HUES48 (cell line): ENCODE data around the gene RBFOX2.

Source experiments
- H3K27ac ChIP-seq: one replicate; pipeline ENCODE4 v1.7.0; 2013; ENCODE audit warnings: low read depth, low read length, inconsistent platforms
- H3K27me3 ChIP-seq: 2 replicates; pipeline ENCODE4 v1.6.1; 2013; ENCODE audit warnings: mild to moderate bottlenecking, low read length; ENCODE audit not compliant: control insufficient read depth, insufficient read depth
- H3K36me3 ChIP-seq: 2 replicates; pipeline ENCODE4 v1.6.1; 2013; ENCODE audit warnings: low read length; ENCODE audit not compliant: control insufficient read depth, insufficient read depth
- H3K4me1 ChIP-seq: 2 replicates; pipeline ENCODE4 v1.6.1; 2013; ENCODE audit warnings: mild to moderate bottlenecking, low read length; ENCODE audit not compliant: control insufficient read depth, insufficient read depth
- H3K4me3 ChIP-seq: 2 replicates; pipeline ENCODE4 v1.5.1; 2013; ENCODE audit warnings: mild to moderate bottlenecking, low read depth, low read length
- H3K9ac ChIP-seq: 2 replicates; pipeline ENCODE4 v1.6.1; 2013; ENCODE audit warnings: mild to moderate bottlenecking, low read depth, low read length, moderate library complexity
- H3K9me3 ChIP-seq: 2 replicates; pipeline ENCODE4 v1.6.1; 2013; ENCODE audit warnings: low read length; ENCODE audit not compliant: control insufficient read depth, insufficient read depth

RBFOX2 gene

GRCh38 chr22:35913925-35914324 lies 114.7 kb downstream of the RBFOX2 start:
- Histone ChIP-seq H3K4me3 (no peak overlapping the region), H3K27ac (peak overlapping the region; percentile 95), H3K9me3 (no peaks in the 10 kb centered on the region), H3K36me3 (no peaks in the 10 kb centered on the region), H3K4me1 (peaks cover 45% of the 10 kb centered on the region), H3K27me3 (no peaks in the 10 kb centered on the region), H3K9ac (no peak overlapping the region)

- no peak overlapping the region for H3K27ac ChIP-seq
- no peak overlapping the region for H3K9ac ChIP-seq
- H3K4me1 ChIP-seq: peaks cover 45% of the 10 kb centered on the region
- no peaks in the 10 kb centered on the region for H3K27me3 ChIP-seq
- no peaks in the 10 kb centered on the region for H3K36me3 ChIP-seq
- no peaks in the 10 kb centered on the region for H3K9me3 ChIP-seq
- H3K4me3 ChIP-seq: no peak overlapping the region
Measured at GRCh38 chr22:35912658-35913057, 116.0 kb downstream of the RBFOX2 start.

GRCh38 chr22:35911877-35912276 lies 116.7 kb downstream of the RBFOX2 start:
- peaks cover 45% of the 10 kb centered on the region for H3K4me1 ChIP-seq
- no peak overlapping the region for H3K9ac ChIP-seq
- no peak overlapping the region for H3K4me3 ChIP-seq
- no peaks in the 10 kb centered on the region for H3K36me3 ChIP-seq
- no peak overlapping the region for H3K27ac ChIP-seq
- H3K27me3 ChIP-seq: no peaks in the 10 kb centered on the region
- H3K9me3 ChIP-seq: no peaks in the 10 kb centered on the region

- Histone ChIP-seq H3K36me3 (no peaks in the 10 kb centered on the region), H3K27me3 (no peaks in the 10 kb centered on the region), H3K9ac (no peak overlapping the region), H3K4me3 (no peak overlapping the region), H3K27ac (no peak overlapping the region), H3K9me3 (no peaks in the 10 kb centered on the region), H3K4me1 (peaks cover 42% of the 10 kb centered on the region)
Measured at GRCh38 chr22:35910926-35911325, 117.7 kb downstream of the RBFOX2 start.

GRCh38 chr22:35910003-35910769 lies 118.4 kb downstream of the RBFOX2 start:
- no peak overlapping the region for H3K9ac ChIP-seq
- H3K4me1 ChIP-seq: peaks cover 35% of the 10 kb centered on the region
- H3K4me3 ChIP-seq: no peak overlapping the region
- H3K27me3 ChIP-seq: no peaks in the 10 kb centered on the region
- H3K27ac ChIP-seq: no peak overlapping the region
- no peaks in the 10 kb centered on the region for H3K36me3 ChIP-seq
- no peaks in the 10 kb centered on the region for H3K9me3 ChIP-seq

GRCh38 chr22:35905894-35906293 lies 122.7 kb downstream of the RBFOX2 start:
- no peaks in the 10 kb centered on the region for H3K36me3 ChIP-seq
- H3K4me3 ChIP-seq: no peak overlapping the region
- H3K9me3 ChIP-seq: no peaks in the 10 kb centered on the region
- no peak overlapping the region for H3K9ac ChIP-seq
- H3K4me1 ChIP-seq: peaks cover 6% of the 10 kb centered on the region
- H3K27ac ChIP-seq: no peak overlapping the region
- no peaks in the 10 kb centered on the region for H3K27me3 ChIP-seq

GRCh38 chr22:35904752-35905151 lies 123.9 kb downstream of the RBFOX2 start:
- no peaks in the 10 kb centered on the region for H3K9me3 ChIP-seq
- no peak overlapping the region for H3K4me3 ChIP-seq
- H3K9ac ChIP-seq: no peak overlapping the region
- no peak overlapping the region for H3K27ac ChIP-seq
- peaks cover 8% of the 10 kb centered on the region for H3K4me1 ChIP-seq
- no peaks in the 10 kb centered on the region for H3K27me3 ChIP-seq
- no peaks in the 10 kb centered on the region for H3K36me3 ChIP-seq

GRCh38 chr22:35904336-35904692 lies 124.3 kb downstream of the RBFOX2 start:
- Histone ChIP-seq H3K4me1 (peaks cover 8% of the 10 kb centered on the region), H3K9ac (no peak overlapping the region), H3K9me3 (no peaks in the 10 kb centered on the region), H3K27ac (no peak overlapping the region), H3K4me3 (no peak overlapping the region), H3K27me3 (no peaks in the 10 kb centered on the region), H3K36me3 (no peaks in the 10 kb centered on the region)

- Histone ChIP-seq H3K27ac (no peak overlapping the region), H3K9me3 (no peaks in the 10 kb centered on the region), H3K4me1 (peaks cover 8% of the 10 kb centered on the region), H3K27me3 (no peaks in the 10 kb centered on the region), H3K36me3 (no peaks in the 10 kb centered on the region), H3K9ac (no peak overlapping the region), H3K4me3 (no peak overlapping the region)
Measured at GRCh38 chr22:35903571-35904335, 124.9 kb downstream of the RBFOX2 start.

- no peak overlapping the region for H3K4me3 ChIP-seq
- H3K27me3 ChIP-seq: no peaks in the 10 kb centered on the region
- H3K4me1 ChIP-seq: peaks cover 19% of the 10 kb centered on the region
- peak overlapping the region; percentile 38 for H3K27ac ChIP-seq
- H3K9ac ChIP-seq: no peak overlapping the region
- H3K36me3 ChIP-seq: no peaks in the 10 kb centered on the region
- no peaks in the 10 kb centered on the region for H3K9me3 ChIP-seq
Measured at GRCh38 chr22:35900483-35901168, 128.0 kb downstream of the RBFOX2 start.

GRCh38 chr22:35899736-35900135 lies 128.9 kb downstream of the RBFOX2 start:
- no peak overlapping the region for H3K4me3 ChIP-seq
- no peak overlapping the region for H3K27ac ChIP-seq

More at GRCh38 chr22:35899736-35900135, 128.9 kb downstream of the RBFOX2 start:
- no peaks in the 10 kb centered on the region for H3K36me3 ChIP-seq
- H3K27me3 ChIP-seq: no peaks in the 10 kb centered on the region
- no peak overlapping the region for H3K9ac ChIP-seq
- peaks cover 28% of the 10 kb centered on the region for H3K4me1 ChIP-seq
- H3K9me3 ChIP-seq: no peaks in the 10 kb centered on the region
